IMR-90 (cell line): ENCODE measurements around the gene FN1. TPM values are rescaled to one million over a fixed set of nuclear protein-coding genes. Genes with fewer than 3 reads are reported as not detected.
A peak's percentile ranks its signal among the peaks of the same experiment; 100 is the strongest.

Experiments
- ATAC-seq: fragments of 200-7000 bp; cut with Tn5 transposase; 2 replicates; pipeline ENCODE4 v1.9.1; 2020; ENCODE audit warnings: low read depth, mild to moderate bottlenecking, moderate library complexity
- BruUV-seq: library from RNA; stranded (reverse); fragments of 400-500 nt; replicated peaks from 2 replicates; lab custom pipeline; 2021; lab: Mats Ljungman, UMichigan
- CTCF ChIA-PET: fragments of 300-600 bp; formaldehyde crosslinking; extraction: SDS; loops from one replicate; lab custom pipeline; 2021; ENCODE audit warnings: antibody characterized with exemption; lab: Yijun Ruan, JAX
- POLR2A ChIA-PET: fragments of 300-600 bp; sonication (Branson Sonifier 250); formaldehyde crosslinking; loops from one replicate; lab custom pipeline; 2022; ENCODE audit warnings: antibody characterized with exemption; ENCODE audit not compliant: unreplicated experiment; lab: Charles Lee
- DNase-seq: peaks from one replicate; pipeline ENCODE4 v3.0.0; 2013
- H2AFZ ChIP-seq: replicated peaks from 2 replicates; pipeline ENCODE3; 2013; ENCODE audit warnings: low read length, mild to moderate bottlenecking; ENCODE audit not compliant: poor library complexity
- H2AK5ac ChIP-seq: 2 replicates; pipeline ENCODE4 v1.6.1; 2013; ENCODE audit warnings: low read depth, low read length, inconsistent platforms
- H2AK9ac ChIP-seq: replicated peaks from 2 replicates; pipeline ENCODE3; 2013; ENCODE audit warnings: mild to moderate bottlenecking, low read depth, low read length, moderate library complexity; ENCODE audit not compliant: poor library complexity
- H2BK120ac ChIP-seq: 2 replicates; pipeline ENCODE4 v1.6.1; 2013; ENCODE audit warnings: low read depth, low read length, inconsistent platforms
- H2BK15ac ChIP-seq: 3 replicates; pipeline ENCODE4 v1.6.1; 2013; ENCODE audit warnings: low read depth, low read length, inconsistent platforms
- H2BK20ac ChIP-seq: 2 replicates; pipeline ENCODE4 v1.6.1; 2013; ENCODE audit warnings: low read depth, mild to moderate bottlenecking, inconsistent platforms, low read length, moderate library complexity
- H2BK5ac ChIP-seq: 2 replicates; pipeline ENCODE4 v1.6.1; 2013; ENCODE audit warnings: mild to moderate bottlenecking, low read depth, low read length, inconsistent platforms; ENCODE audit not compliant: poor library complexity, severe bottlenecking
- H3K14ac ChIP-seq: replicated peaks from 2 replicates; pipeline ENCODE4 v1.6.1; 2013; ENCODE audit warnings: low read depth, low read length, inconsistent platforms
- H3K18ac ChIP-seq: 2 replicates; pipeline ENCODE4 v1.6.1; 2013; ENCODE audit warnings: low read depth, low read length, control low read depth
- H3K23ac ChIP-seq: 2 replicates; pipeline ENCODE4 v1.6.1; 2013; ENCODE audit warnings: low read depth, low read length, inconsistent platforms
- H3K27ac ChIP-seq: 2 replicates; pipeline ENCODE4 v1.5.1; 2013; ENCODE audit warnings: mild to moderate bottlenecking, control low read depth, low read length; ENCODE audit not compliant: insufficient read depth
- H3K27me3 ChIP-seq: 2 replicates; pipeline ENCODE4 v1.6.1; 2013; ENCODE audit warnings: low read length; ENCODE audit not compliant: control insufficient read depth, insufficient read depth
- H3K36me3 ChIP-seq: 2 replicates; pipeline ENCODE4 v1.6.1; 2013; ENCODE audit warnings: low read length, mixed read lengths; ENCODE audit not compliant: control insufficient read depth, insufficient read depth
- H3K4ac ChIP-seq: 2 replicates; pipeline ENCODE4 v1.6.1; 2013; ENCODE audit warnings: low read depth, low read length, inconsistent platforms
- H3K4me1 ChIP-seq: 2 replicates; pipeline ENCODE4 v1.6.1; 2013; ENCODE audit warnings: low read length, mixed read lengths; ENCODE audit not compliant: control insufficient read depth, insufficient read depth
- H3K4me2 ChIP-seq: 2 replicates; pipeline ENCODE4 v1.6.1; 2013; ENCODE audit warnings: low read depth, mild to moderate bottlenecking, control low read depth, low read length, moderate library complexity
- H3K4me3 ChIP-seq: 2 replicates; pipeline ENCODE4 v1.5.1; 2013; ENCODE audit warnings: low read depth, mild to moderate bottlenecking, control low read depth, low read length, moderate library complexity; ENCODE audit not compliant: insufficient read depth
- H3K56ac ChIP-seq: 2 replicates; pipeline ENCODE4 v1.6.1; 2013; ENCODE audit warnings: low read length, inconsistent platforms; ENCODE audit not compliant: insufficient read depth; ENCODE audit errors: extremely low read depth
- H3K79me1 ChIP-seq, 2 experiments: 2 replicates each; pipeline ENCODE4 v1.6.1; 2013; ENCODE audit warnings: low read length in 2 of 2, inconsistent platforms in 1 of 2, low read depth in 1 of 2
- H3K9ac ChIP-seq: 2 replicates; pipeline ENCODE4 v1.6.1; 2013; ENCODE audit warnings: low read depth, low read length, control low read depth
- H3K9me1 ChIP-seq: 2 replicates; pipeline ENCODE4 v1.6.1; 2013; ENCODE audit warnings: low read length, inconsistent platforms; ENCODE audit not compliant: insufficient read depth
- H3K9me3 ChIP-seq: 2 replicates; pipeline ENCODE4 v1.6.1; 2013; ENCODE audit warnings: low read length; ENCODE audit not compliant: control insufficient read depth, insufficient read depth
- H4K20me1 ChIP-seq: 2 replicates; pipeline ENCODE4 v1.6.1; 2013; ENCODE audit warnings: low read length, inconsistent platforms; ENCODE audit not compliant: insufficient read depth
- H4K5ac ChIP-seq: 2 replicates; pipeline ENCODE4 v1.6.1; 2013; ENCODE audit warnings: mild to moderate bottlenecking, low read depth, low read length, control low read depth
- H4K8ac ChIP-seq, 2 experiments: 2 replicates each; pipeline ENCODE4 v1.6.1; 2013; ENCODE audit warnings: low read depth in 2 of 2, low read length in 2 of 2, control low read depth in 1 of 2, inconsistent platforms in 1 of 2
- H4K91ac ChIP-seq: 2 replicates; pipeline ENCODE4 v1.6.1; 2013; ENCODE audit warnings: low read depth, low read length, inconsistent platforms; ENCODE audit not compliant: insufficient read depth
- CTCF ChIP-seq: conservative IDR thresholded peaks from 2 replicates; pipeline ENCODE4 v1.5.1; 2012; ENCODE audit warnings: mild to moderate bottlenecking, low read depth, low read length, improper control_type of control experiment
- FOS ChIP-seq: fragments of 150-350 bp; IDR thresholded peaks from 2 replicates; pipeline ENCODE4 v1.6.1; 2016; ENCODE audit warnings: low read depth, low read length
- MAFK ChIP-seq: IDR thresholded peaks from 2 replicates; pipeline ENCODE4 v1.6.1; 2012; ENCODE audit warnings: low read depth, low read length, improper control_type of control experiment
- MXI1 ChIP-seq: IDR thresholded peaks from 2 replicates; pipeline ENCODE4 v1.6.1; 2012; ENCODE audit warnings: low read depth, mild to moderate bottlenecking, low read length, moderate library complexity, borderline replicate concordance
- RAD21 ChIP-seq: IDR thresholded peaks from 2 replicates; pipeline ENCODE4 v1.6.1; 2012; ENCODE audit warnings: low read length, improper control_type of control experiment
- RFX5 ChIP-seq: IDR thresholded peaks from 2 replicates; pipeline ENCODE4 v1.8.0; 2012; ENCODE audit warnings: low read depth, mild to moderate bottlenecking, low read length, moderate library complexity
- WGBS, 2 experiments: methylation state at CpG; one replicate each; pipeline versions ENCODE4 v1.1.5 to v1.1.7; 2013; ENCODE audit warnings: missing lambda C conversion rate in 2 of 2; ENCODE audit not compliant: insufficient read length in 1 of 2; ENCODE audit errors: extremely low coverage in 2 of 2; 5-methylcytosine and 5-hydroxymethylcytosine counted together
- dilution Hi-C: fragments of 300-500 bp; cut with HindIII; formaldehyde crosslinking; loops from one replicate; pipeline ENCODE4 v1.14.3; 2018; ENCODE audit warnings: low sequenced_read_pairs; ENCODE audit not compliant: unreplicated experiment
- in situ Hi-C: fragments of 300-500 bp; cut with MboI; formaldehyde crosslinking; loops from 3 replicates; pipeline ENCODE4 v1.14.3; 2019; ENCODE audit warnings: low sequenced_read_pairs, inconsistent platforms, mixed read lengths
- intact Hi-C: fragments of 100-400 bp; cut with micrococcal nuclease; formaldehyde crosslinking; loops from 2 replicates; pipeline ENCODE4 v1.10.0; 2022
- polyA plus RNA-seq, 3 experiments: library from polyadenylated mRNA; depleted of rRNA; stranded (reverse); fragments of >200 nt; gene quantifications; 2 replicates each; pipeline ENCODE4 v1.2.3, GENCODE V29; 2012; ENCODE audit warnings: low replicate concordance in 1 of 3
- total RNA-seq: library from RNA; depleted of rRNA; stranded (reverse); fragments of >200 nt; gene quantifications from 2 replicates; pipeline ENCODE4 v1.2.3, GENCODE V29; 2012

FN1 gene
- total and polyA plus RNA-seq, 2 of the 4 experiments (the other 2 are of a cell fraction) = 8,243 to 13,004 TPM

- TF ChIP-seq RFX5 (no peak), MAFK (no peak), RAD21 (no peak)
Observed at GRCh38 chr2:215364157-215365155, 71.4 kb downstream of the FN1 start (continued).

- TF ChIP-seq MXI1 = no peak
- no peak for TF ChIP-seq FOS
- TF ChIP-seq CTCF = no peak
- no peak for TF ChIP-seq RFX5
- H3K27me3 ChIP-seq = no peaks in the 10 kb centered on the region
- H2BK20ac ChIP-seq = no peak overlapping the region
- H3K4me2 ChIP-seq = no peak overlapping the region
- H2BK5ac ChIP-seq = no peak overlapping the region
- no peak overlapping the region for H3K18ac ChIP-seq
- H4K91ac ChIP-seq = no peak overlapping the region
- ChIA-PET CTCF (interaction anchor here (0.7 kb wide), 1 partner anchor 39 kb away, joined by 3 read pairs; no protein-coding TSS in a partner anchor), POLR2A (interaction anchor here (0.5 kb wide), 1 partner anchor 23 kb away, joined by 10 read pairs; no protein-coding TSS in a partner anchor)
- H3K23ac ChIP-seq = no peak overlapping the region
- H3K27ac ChIP-seq = no peak overlapping the region
- peaks cover 2% of the 10 kb centered on the region; the same call in 1 of the 2 replicates for H3K9me1 ChIP-seq
- H3K79me1 ChIP-seq = peaks cover 8 to 25% of the 10 kb centered on the region in 2 experiments; a peak in 3 of 4 replicates
- H3K9me3 ChIP-seq = no peaks in the 10 kb centered on the region
- H4K20me1 ChIP-seq = peaks cover 30% of the 10 kb centered on the region
- no peak overlapping the region for H2AK9ac ChIP-seq
- H2AK5ac ChIP-seq = no peak overlapping the region
- no peak overlapping the region for H3K56ac ChIP-seq
- peak; percentile 33 for DNase-seq
- H4K8ac ChIP-seq = no peak overlapping the region
- no peak overlapping the region for H2AFZ ChIP-seq
- BruUV-seq = no TSS peak
- H2BK120ac ChIP-seq = no peak overlapping the region
- H3K9ac ChIP-seq = no peak overlapping the region
- H2BK15ac ChIP-seq = no peak overlapping the region
- H3K14ac ChIP-seq = no peak overlapping the region
- ATAC-seq = no peak
- H3K4ac ChIP-seq = no peak overlapping the region
- dilution Hi-C loops = no loop called here
- H3K36me3 ChIP-seq = peaks cover 67% of the 10 kb centered on the region
- intact Hi-C loops = no loop called here
- peaks cover 1% of the 10 kb centered on the region; the same call in 1 of the 2 replicates for H3K4me1 ChIP-seq
- H4K5ac ChIP-seq = no peak overlapping the region
- in situ Hi-C loops = no loop called here
- no CpG with 5 or more reads among the region's 2 CpGs for WGBS, 2 experiments
- H3K4me3 ChIP-seq = no peak overlapping the region
Observed at GRCh38 chr2:215363461-215364156, 72.3 kb downstream of the FN1 start.
